Measurements from ENCODE around the gene ZNF839.

The ZNF839 gene

DNA sequence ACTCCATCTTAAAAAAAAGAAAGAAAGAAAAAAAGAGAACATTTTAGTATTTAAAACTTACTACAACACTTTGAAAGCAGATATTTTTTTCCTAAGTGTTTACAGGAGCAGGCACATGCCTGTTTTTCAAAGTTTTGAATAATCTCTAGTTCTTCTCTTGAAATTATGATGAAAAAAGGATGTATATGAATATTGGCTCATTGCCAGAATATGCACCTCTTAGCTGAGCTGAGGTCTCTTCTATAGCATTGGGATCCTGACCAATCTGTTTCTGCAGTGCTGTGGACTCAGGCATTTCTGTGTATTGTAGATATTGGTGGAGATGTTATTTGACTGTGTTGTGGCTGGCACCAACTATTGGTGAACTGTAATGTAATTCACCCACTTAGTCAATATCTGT is 58.1 kb downstream of the ZNF839 start:
- TF ChIP-seq, protein P1, sequence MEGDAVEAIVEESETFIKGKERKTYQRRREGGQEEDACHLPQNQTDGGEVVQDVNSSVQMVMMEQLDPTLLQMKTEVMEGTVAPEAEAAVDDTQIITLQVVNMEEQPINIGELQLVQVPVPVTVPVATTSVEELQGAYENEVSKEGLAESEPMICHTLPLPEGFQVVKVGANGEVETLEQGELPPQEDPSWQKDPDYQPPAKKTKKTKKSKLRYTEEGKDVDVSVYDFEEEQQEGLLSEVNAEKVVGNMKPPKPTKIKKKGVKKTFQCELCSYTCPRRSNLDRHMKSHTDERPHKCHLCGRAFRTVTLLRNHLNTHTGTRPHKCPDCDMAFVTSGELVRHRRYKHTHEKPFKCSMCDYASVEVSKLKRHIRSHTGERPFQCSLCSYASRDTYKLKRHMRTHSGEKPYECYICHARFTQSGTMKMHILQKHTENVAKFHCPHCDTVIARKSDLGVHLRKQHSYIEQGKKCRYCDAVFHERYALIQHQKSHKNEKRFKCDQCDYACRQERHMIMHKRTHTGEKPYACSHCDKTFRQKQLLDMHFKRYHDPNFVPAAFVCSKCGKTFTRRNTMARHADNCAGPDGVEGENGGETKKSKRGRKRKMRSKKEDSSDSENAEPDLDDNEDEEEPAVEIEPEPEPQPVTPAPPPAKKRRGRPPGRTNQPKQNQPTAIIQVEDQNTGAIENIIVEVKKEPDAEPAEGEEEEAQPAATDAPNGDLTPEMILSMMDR (conservative IDR thresholded peaks at IDR 0.05; ENCODE audit: low read depth, low read length) = no peak
- Histone ChIP-seq H2AFZ (ENCODE audit: low read depth) (no peak overlapping the region), H3K79me2 (ENCODE audit: insufficient read depth, low read depth) (no peaks in the 10 kb centered on the region)

GRCh38 chr14:102378830-102379229 is 59.3 kb downstream of the ZNF839 start:
- no peaks in the 10 kb centered on the region for H3K36me3 ChIP-seq (ENCODE audit: insufficient read depth)
- H2AFZ ChIP-seq (ENCODE audit: low read depth) = no peak overlapping the region
- H3K4me2 ChIP-seq = no peak overlapping the region
- no peak overlapping the region for H3K9ac ChIP-seq
- TF ChIP-seq, protein P1 (conservative IDR thresholded peaks at IDR 0.05; ENCODE audit: low read depth, low read length) = no peak
- H3K4me1 ChIP-seq (ENCODE audit: low read depth, poor library complexity, severe bottlenecking) = peaks cover 36% of the 10 kb centered on the region
- H3K4me3 ChIP-seq (IDR thresholded peaks at IDR 0.05; ENCODE audit: insufficient read depth, low read depth, low read length) = no peak overlapping the region
- H4K20me1 ChIP-seq (ENCODE audit: insufficient read depth) = no peaks in the 10 kb centered on the region
- H3K27me3 ChIP-seq (ENCODE audit: insufficient read depth, low read depth) = no peaks in the 10 kb centered on the region
- H3K27ac ChIP-seq = no peak overlapping the region
- H3K79me2 ChIP-seq (ENCODE audit: insufficient read depth, low read depth) = no peaks in the 10 kb centered on the region

More for the DNA sequence above, 58.1 kb downstream of the ZNF839 start:
- H3K27me3 ChIP-seq (ENCODE audit: insufficient read depth, low read depth) = no peaks in the 10 kb centered on the region
- H3K9ac ChIP-seq = no peak overlapping the region
- peaks cover 48% of the 10 kb centered on the region for H3K4me1 ChIP-seq (ENCODE audit: low read depth, poor library complexity, severe bottlenecking)
- H3K36me3 ChIP-seq (ENCODE audit: insufficient read depth) = no peaks in the 10 kb centered on the region
- no peaks in the 10 kb centered on the region for H4K20me1 ChIP-seq (ENCODE audit: insufficient read depth)
- no peak overlapping the region for H3K4me2 ChIP-seq
- H3K4me3 ChIP-seq (IDR thresholded peaks at IDR 0.05; ENCODE audit: insufficient read depth, low read depth, low read length) = no peak overlapping the region
- H3K27ac ChIP-seq = no peak overlapping the region

DNA sequence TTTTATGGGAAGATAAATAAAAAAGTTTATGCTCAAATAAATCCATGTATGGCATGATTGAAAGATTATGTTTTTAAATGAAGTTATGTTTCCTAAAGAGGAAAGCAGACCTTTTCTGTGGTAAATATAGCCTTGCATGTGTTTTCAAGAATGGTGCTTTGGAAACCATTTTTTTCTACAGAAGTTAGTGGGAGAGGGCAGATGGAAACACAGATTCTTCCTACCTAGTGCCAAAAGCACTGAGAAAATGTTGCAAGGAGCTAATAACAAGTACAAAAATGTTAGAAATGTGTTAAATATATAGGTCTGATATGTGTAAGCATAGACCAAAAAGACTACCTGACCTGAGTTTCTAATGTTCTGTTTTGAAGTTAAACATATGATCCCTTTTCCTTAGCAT is 67.5 kb downstream of the ZNF839 start:
- Histone ChIP-seq H3K9ac (no peak overlapping the region), H3K36me3 (ENCODE audit: insufficient read depth) (no peaks in the 10 kb centered on the region), H3K27ac (no peak overlapping the region), H3K27me3 (ENCODE audit: insufficient read depth, low read depth) (no peaks in the 10 kb centered on the region), H3K4me2 (no peak overlapping the region), H3K79me2 (ENCODE audit: insufficient read depth, low read depth) (no peaks in the 10 kb centered on the region), H3K4me3 (IDR thresholded peaks at IDR 0.05; ENCODE audit: insufficient read depth, low read depth, low read length) (no peak overlapping the region), H3K4me1 (ENCODE audit: low read depth, poor library complexity, severe bottlenecking) (no peaks in the 10 kb centered on the region), H4K20me1 (ENCODE audit: insufficient read depth) (no peaks in the 10 kb centered on the region), H2AFZ (ENCODE audit: low read depth) (no peak overlapping the region)
- TF ChIP-seq, protein P1 (conservative IDR thresholded peaks at IDR 0.05; ENCODE audit: low read depth, low read length) = no peak

GRCh38 chr14:102389246-102389645 is 69.7 kb downstream of the ZNF839 start:
- H3K9ac ChIP-seq = no peak overlapping the region
- H3K4me3 ChIP-seq (IDR thresholded peaks at IDR 0.05; ENCODE audit: insufficient read depth, low read depth, low read length) = no peak overlapping the region
- no peaks in the 10 kb centered on the region for H3K27me3 ChIP-seq (ENCODE audit: insufficient read depth, low read depth)
- no peak overlapping the region for H3K4me2 ChIP-seq
- no peaks in the 10 kb centered on the region for H3K79me2 ChIP-seq (ENCODE audit: insufficient read depth, low read depth)
- H3K36me3 ChIP-seq (ENCODE audit: insufficient read depth) = no peaks in the 10 kb centered on the region
- TF ChIP-seq, protein P1 (conservative IDR thresholded peaks at IDR 0.05; ENCODE audit: low read depth, low read length) = no peak
- no peak overlapping the region for H3K27ac ChIP-seq
- no peaks in the 10 kb centered on the region for H4K20me1 ChIP-seq (ENCODE audit: insufficient read depth)
- H2AFZ ChIP-seq (ENCODE audit: low read depth) = no peak overlapping the region
- no peaks in the 10 kb centered on the region for H3K4me1 ChIP-seq (ENCODE audit: low read depth, poor library complexity, severe bottlenecking)
